ENCODE measurements around the gene HJV.

DNA sequence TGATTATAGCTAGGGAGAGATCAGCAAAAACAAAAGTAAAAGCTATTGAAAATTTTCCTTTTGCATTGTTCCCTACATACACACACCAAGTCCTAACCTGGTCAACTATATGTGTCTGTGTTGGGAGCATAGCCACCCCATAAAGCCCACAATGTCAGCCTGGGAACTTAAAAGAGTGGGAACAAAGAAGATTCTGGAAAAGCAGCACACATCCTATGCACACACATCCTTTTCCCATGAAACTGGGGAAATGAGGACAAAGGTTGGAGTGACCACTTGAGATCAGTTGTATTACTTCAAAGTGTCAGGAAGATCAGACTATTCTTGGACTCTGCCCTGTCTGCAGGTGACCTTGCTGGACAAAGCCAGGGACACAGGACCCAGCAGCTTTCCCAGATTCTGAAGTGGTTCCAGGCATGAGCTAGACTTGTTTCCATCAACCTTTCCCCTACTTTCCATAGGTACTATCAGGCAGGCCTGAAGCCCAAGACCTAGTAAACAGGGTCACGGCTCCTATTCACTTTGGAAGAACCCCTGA lies 41.0 kb downstream of the HJV start:
- TF ChIP-seq, protein P1, sequence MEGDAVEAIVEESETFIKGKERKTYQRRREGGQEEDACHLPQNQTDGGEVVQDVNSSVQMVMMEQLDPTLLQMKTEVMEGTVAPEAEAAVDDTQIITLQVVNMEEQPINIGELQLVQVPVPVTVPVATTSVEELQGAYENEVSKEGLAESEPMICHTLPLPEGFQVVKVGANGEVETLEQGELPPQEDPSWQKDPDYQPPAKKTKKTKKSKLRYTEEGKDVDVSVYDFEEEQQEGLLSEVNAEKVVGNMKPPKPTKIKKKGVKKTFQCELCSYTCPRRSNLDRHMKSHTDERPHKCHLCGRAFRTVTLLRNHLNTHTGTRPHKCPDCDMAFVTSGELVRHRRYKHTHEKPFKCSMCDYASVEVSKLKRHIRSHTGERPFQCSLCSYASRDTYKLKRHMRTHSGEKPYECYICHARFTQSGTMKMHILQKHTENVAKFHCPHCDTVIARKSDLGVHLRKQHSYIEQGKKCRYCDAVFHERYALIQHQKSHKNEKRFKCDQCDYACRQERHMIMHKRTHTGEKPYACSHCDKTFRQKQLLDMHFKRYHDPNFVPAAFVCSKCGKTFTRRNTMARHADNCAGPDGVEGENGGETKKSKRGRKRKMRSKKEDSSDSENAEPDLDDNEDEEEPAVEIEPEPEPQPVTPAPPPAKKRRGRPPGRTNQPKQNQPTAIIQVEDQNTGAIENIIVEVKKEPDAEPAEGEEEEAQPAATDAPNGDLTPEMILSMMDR (IDR thresholded peaks at IDR 0.05; ENCODE audit: insufficient read depth, low read depth, low read length) = no peak
- TF ChIP-seq EZH2 (IDR thresholded peaks at IDR 0.05; ENCODE audit: insufficient read depth, low read length) = no peak

Measured in astrocyte (in vitro differentiated cells and primary cell).